HG03442 (cell line): Measurements from ENCODE around the gene PRX.
A peak's percentile ranks its signal among the peaks of the same experiment; 100 is the strongest.
"Not testable (repeated sequence)": the region's sequence is repeated elsewhere in the genome, so short reads cannot be mapped to it uniquely, and the experiment has no call there.

Experiments used
- ATAC-seq: cut with Tn5 transposase; IDR thresholded peaks from one replicate; pipeline ENCODE4 v1.9.1; 2021; ENCODE audit warnings: mild to moderate bottlenecking, moderate library complexity; ENCODE audit not compliant: unreplicated experiment

The PRX gene

DNA sequence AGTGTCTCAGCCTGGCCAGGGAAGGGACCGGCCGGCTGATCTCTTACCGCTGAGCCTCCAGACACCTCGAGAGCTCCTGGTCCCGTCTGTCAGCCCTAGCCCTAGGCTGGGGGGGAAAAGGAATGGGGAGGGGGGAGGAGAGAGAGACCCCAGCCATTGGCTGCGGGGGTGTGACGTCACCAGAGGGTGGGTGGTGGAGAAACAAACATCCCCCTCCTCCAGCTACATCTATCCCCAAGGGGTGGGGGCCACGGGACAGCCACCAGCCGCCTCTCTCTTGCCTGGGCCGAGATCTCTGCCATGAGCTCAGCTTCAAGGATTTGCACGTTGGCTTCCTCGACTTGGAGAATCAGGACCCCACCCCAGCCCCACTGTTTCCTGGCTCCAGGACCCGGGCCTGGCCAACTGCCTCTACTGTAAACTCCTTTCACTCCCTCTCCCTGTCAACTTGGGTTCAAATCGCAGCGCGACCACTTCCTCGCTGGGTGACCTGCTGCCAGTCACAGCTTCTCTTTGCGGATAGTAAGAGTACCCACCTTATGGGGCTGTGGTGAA lies at the start of gene PRX:
TSS of gene PRX (minus strand) at position 88 of the 555 bp plus-strand sequence. CDS start 5,446 bp downstream, outside the sequence.
- no peak for ATAC-seq

DNA sequence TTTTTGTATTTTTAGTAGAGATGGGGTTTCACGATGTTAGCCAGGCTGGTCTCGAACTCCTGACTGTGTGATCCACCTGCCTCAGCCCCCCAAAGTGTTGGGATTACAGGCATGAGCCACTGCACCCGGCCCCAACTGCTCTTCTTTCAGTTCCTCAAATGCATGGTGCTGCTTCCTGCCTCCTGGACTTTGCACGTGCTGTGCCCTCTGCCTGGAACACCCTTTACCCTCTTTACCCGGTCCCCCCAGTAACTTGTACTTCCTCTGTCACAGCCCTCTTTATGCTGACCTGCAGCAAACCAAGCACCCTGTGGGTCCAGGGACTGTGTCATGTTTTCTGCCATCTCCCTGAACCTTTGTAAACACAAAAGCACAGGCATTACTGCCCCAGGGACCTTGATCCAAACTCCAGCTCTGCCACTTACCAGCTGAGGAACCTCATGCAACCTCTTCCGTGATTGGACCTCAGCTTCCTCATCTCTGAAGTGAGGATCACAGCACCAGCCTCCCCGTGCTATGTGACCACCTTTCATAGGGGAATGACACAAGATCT lies 48.6 kb upstream of the PRX start:
- no peak for ATAC-seq

- ATAC-seq, result no peak
Observed at GRCh38 chr19:40460185-40460584, 47.0 kb upstream of the PRX start.

- ATAC-seq, result no peak
Observed at GRCh38 chr19:40458597-40458974, 45.4 kb upstream of the PRX start.

GRCh38 chr19:40457953-40458596 lies 44.9 kb upstream of the PRX start:
- no peak for ATAC-seq

DNA sequence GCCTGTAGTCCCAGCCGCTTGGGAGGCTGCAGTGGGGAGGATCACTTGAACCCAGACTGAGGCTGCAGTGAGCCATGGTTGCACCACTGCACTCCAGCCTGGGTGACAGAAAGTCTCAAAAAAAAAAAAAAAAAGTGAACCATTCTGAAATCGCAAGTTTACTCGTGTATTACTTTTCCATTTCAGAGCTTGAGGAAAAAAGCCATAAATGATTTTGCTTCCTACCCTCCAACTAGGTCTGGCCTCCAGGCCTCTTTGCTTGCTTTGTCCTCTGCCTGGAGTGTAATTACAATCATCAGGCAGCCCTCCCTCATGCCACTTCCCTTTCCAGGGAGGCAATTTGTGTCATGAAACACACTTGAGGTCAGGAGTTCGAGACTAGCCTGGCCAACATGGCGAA lies 43.9 kb upstream of the PRX start:
- no peak for ATAC-seq

DNA sequence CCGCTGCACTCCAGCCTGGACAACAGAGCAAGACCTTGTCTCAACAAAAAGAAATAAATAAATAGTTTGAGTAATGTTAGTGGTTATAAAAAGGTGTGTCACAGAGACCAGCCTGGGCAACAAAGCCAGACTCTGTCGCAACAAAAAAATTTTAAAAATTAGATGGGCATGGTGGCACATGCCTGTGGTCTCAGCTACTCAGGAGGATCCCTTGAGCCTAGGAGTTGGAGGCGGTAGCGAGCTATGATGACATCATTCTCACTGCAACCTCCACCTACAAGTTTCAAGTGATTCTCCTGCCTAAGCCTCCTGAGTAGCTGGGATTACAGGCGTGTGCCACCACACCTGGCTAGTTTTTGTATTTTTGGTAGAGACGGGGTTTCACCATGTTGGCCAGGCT lies 40.8 kb upstream of the PRX start:
- ATAC-seq, result not testable (repeated sequence)

DNA sequence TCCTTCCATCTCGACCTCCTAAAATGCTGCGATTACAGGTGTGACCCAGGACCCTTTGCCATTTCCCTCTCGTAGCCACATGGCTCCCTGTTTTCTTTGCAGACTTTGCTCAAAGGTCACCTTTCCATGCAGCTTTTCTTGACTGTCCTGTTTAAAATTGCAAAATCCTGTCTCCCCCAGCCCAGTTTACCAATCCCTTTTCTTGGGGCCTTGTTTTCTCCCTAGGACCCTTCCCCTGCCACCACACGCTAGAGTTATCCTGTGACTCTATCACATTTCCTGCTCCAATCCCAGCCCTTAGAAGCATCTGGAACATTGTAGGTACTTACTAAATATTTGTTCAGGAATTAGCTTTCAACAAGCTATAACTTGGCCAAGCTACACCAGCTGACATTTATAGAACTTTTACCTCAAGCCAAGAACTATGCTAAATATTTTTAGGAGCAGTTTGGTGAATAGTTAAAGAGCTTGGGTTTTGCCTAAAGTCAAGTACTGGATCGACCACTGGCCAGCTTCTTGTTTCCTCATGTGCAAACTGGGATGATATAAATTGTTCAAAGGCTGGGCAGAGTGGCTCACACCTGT lies 40.1 kb upstream of the PRX start:
- no peak for ATAC-seq

- ATAC-seq, result no peak
Observed at GRCh38 chr19:40452016-40452415, 38.8 kb upstream of the PRX start.

- ATAC-seq, result no peak
Observed at GRCh38 chr19:40450664-40451063, 37.5 kb upstream of the PRX start.

DNA sequence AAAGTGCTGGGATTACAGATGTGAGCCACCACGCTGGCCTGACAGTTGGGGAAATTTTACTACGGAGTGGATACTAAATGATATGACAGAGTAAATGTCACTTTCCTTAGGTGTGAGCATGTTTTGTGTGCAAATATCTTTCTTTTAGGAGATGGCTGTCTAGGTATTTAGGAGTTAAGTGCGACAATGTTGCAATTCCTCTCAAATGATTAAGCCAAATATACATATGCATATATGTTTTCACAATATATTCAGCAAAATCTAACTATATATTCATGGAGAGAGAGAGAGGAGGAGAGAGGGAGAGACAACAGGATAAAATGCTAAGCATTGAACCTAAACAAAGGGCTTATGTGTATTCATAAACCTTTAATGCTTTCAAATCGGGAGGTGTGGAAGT lies 36.3 kb upstream of the PRX start:
- no peak for ATAC-seq

- ATAC-seq, result no peak
Observed at GRCh38 chr19:40446263-40446784, 33.1 kb upstream of the PRX start.

- ATAC-seq, result no peak
Observed at GRCh38 chr19:40445780-40446262, 32.6 kb upstream of the PRX start.

GRCh38 chr19:40444825-40445312 lies 31.7 kb upstream of the PRX start:
- ATAC-seq, result no peak

- peak; percentile 63 for ATAC-seq
Observed at GRCh38 chr19:40444000-40444824, 31.0 kb upstream of the PRX start, which contains the start of gene SERTAD3. SERTAD3 (minus strand) TSS chr19:40444335; CDS start chr19:40442080, 2,255 bp downstream.

GRCh38 chr19:40443131-40443999 lies 30.2 kb upstream of the PRX start:
- ATAC-seq, result peak; percentile 64

DNA sequence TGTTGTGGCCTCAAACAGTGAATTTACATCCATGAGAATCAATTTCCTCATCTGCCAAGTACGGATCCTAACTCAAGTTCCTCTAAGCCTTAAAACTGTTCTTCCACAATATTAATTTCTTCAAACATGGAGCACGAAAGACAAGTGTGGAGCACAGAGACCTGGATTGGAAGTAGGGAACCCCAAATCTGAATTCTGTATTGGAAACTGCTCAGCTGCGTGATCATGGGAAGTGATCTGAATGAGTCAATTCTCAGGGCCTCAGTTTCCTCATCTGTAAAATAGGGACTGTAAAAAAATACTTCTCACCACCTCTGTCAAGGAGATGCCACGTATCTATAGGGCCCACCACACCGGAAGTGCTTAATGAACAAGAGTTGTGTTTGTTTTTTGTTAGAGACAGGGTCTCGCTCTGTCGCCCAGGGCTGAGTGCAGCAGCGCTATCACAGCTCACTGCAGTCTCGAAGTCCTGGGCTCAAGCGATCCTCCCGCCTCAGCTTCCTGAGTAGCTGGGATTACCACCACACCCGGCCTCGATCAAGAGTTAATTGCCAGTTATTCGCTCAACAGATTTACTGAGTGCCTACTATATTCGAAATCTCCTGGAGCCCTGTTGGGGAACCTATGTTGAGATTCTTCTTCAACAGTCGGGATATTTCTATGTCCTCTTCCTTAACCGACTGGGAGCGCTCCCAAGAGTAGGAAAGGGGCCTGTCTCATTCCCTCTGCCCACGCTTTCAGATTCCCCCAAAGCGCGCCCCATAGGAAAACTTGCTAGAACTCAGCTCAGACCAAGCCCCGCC lies 29.4 kb upstream of the PRX start:
- no peak for ATAC-seq

- ATAC-seq, result no peak
Observed at GRCh38 chr19:40441719-40442253, 28.6 kb upstream of the PRX start.

- no peak for ATAC-seq
Observed at GRCh38 chr19:40438284-40438683, 25.1 kb upstream of the PRX start.
